GM12878 (cell line): Measurements from ENCODE around the gene STK32B. TPM values are rescaled to one million over a fixed set of nuclear protein-coding genes. Genes with fewer than 3 reads are reported as not detected.

Experiments
- ATAC-seq: fragments of 200-7000 bp; cut with Tn5 transposase; 3 replicates; pipeline ENCODE4 v1.9.1; 2020; ENCODE audit warnings: mild to moderate bottlenecking, moderate library complexity
- BruUV-seq: library from RNA; stranded (reverse); fragments of 400-500 nt; replicated peaks from 2 replicates; lab custom pipeline; 2021; lab: Mats Ljungman, UMichigan
- CTCF ChIA-PET: fragments of 300-600 bp; sonication (Branson Sonifier 250); formaldehyde crosslinking; extraction: SDS; loops from one replicate; lab custom pipeline; 2021; ENCODE audit warnings: inconsistent platforms; lab: Yijun Ruan, JAX
- POLR2A ChIA-PET: fragments of 350-600 bp; formaldehyde crosslinking; extraction: SDS; loops from one replicate; lab custom pipeline; 2021; ENCODE audit warnings: inconsistent platforms; lab: Charles Lee
- RAD21 ChIA-PET: fragments of 300-600 bp; sonication (Branson Sonifier 250); formaldehyde crosslinking; loops from one replicate; lab custom pipeline; 2023; ENCODE audit warnings: antibody characterized with exemption; ENCODE audit not compliant: unreplicated experiment; lab: Charles Lee
- SMC1A ChIA-PET: fragments of 300-600 bp; sonication (Branson Sonifier 250); formaldehyde crosslinking; loops from one replicate; lab custom pipeline; 2023; ENCODE audit not compliant: unreplicated experiment, uncharacterized antibody; lab: Charles Lee
- DNase-seq: peaks from one replicate; pipeline ENCODE4 v3.0.0-alpha.2; 2011; ENCODE audit warnings: low read depth, low spot score
- FAIRE-seq: peaks from 3 replicates; lab custom pipeline; 2011; peaks lifted over from hg19 to GRCh38; lab: Jason Lieb, UNC
- H2AFZ ChIP-seq: 2 replicates; pipeline ENCODE4 v1.6.0; 2011; ENCODE audit warnings: low read depth, low read length, control low read depth; ENCODE audit not compliant: control insufficient read depth
- H3K27ac ChIP-seq: 2 replicates; pipeline ENCODE4 v1.5.1; 2011; ENCODE audit warnings: control low read depth; ENCODE audit not compliant: control insufficient read depth, insufficient read depth
- H3K27me3 ChIP-seq, 2 experiments: replicated peaks in 1 of 2; 2 replicates each; pipeline versions ENCODE4 v1.6.0 to v1.6.1; 2011; ENCODE audit warnings: low read length in 1 of 2; ENCODE audit not compliant: control insufficient read depth in 2 of 2, insufficient read depth in 2 of 2
- H3K36me3 ChIP-seq, 2 experiments: 2 replicates each; pipeline ENCODE4 v1.5.1; 2011; ENCODE audit warnings: low read length in 1 of 2; ENCODE audit not compliant: control insufficient read depth in 2 of 2, insufficient read depth in 2 of 2
- H3K4me1 ChIP-seq: 2 replicates; pipeline ENCODE4 v1.6.1; 2011; ENCODE audit warnings: mild to moderate bottlenecking, low read length, moderate library complexity, mixed read lengths; ENCODE audit not compliant: control insufficient read depth, insufficient read depth
- H3K4me2 ChIP-seq: 2 replicates; pipeline ENCODE4 v1.6.0; 2011; ENCODE audit warnings: control low read depth; ENCODE audit not compliant: control insufficient read depth, insufficient read depth
- H3K4me3 ChIP-seq: fragments of 200-600 bp; sonication (generic); 2 replicates; pipeline ENCODE4 v1.5.1; 2016
- H3K79me2 ChIP-seq: 2 replicates; pipeline ENCODE4 v1.6.0; 2011; ENCODE audit warnings: low read length; ENCODE audit not compliant: control insufficient read depth, insufficient read depth
- H3K9ac ChIP-seq: 2 replicates; pipeline ENCODE4 v1.8.0; 2011; ENCODE audit warnings: low read length, control low read depth, mixed read lengths; ENCODE audit not compliant: control insufficient read depth, insufficient read depth
- H3K9me3 ChIP-seq: replicated peaks from 3 replicates; pipeline ENCODE4 v1.5.1; 2011; ENCODE audit warnings: mild to moderate bottlenecking, low read length; ENCODE audit not compliant: control insufficient read depth, insufficient read depth
- H4K20me1 ChIP-seq: 2 replicates; pipeline ENCODE4 v1.6.0; 2011; ENCODE audit not compliant: control insufficient read depth, insufficient read depth
- BMI1 ChIP-seq: fragments of 450-650 bp; IDR thresholded peaks from 2 replicates; pipeline ENCODE4 v1.6.1; 2016; ENCODE audit warnings: mild to moderate bottlenecking, moderate library complexity, borderline replicate concordance
- CBX5 ChIP-seq: sonication (generic); IDR thresholded peaks from 2 replicates; pipeline ENCODE4 v1.6.1; 2016; ENCODE audit warnings: low read depth, moderate library complexity, mild to moderate bottlenecking, inconsistent platforms
- ESRRA ChIP-seq: IDR thresholded peaks from 2 replicates; pipeline ENCODE4 v1.6.1; 2012; ENCODE audit warnings: mild to moderate bottlenecking, low read length, improper control_type of control experiment
- KAT2A ChIP-seq: conservative IDR thresholded peaks from 2 replicates; pipeline ENCODE4 v1.6.1; 2011; ENCODE audit warnings: low read depth, low read length; ENCODE audit not compliant: control insufficient read depth
- MXI1 ChIP-seq: fragments of 150-350 bp; IDR thresholded peaks from 2 replicates; pipeline ENCODE4 v1.6.1; 2011; ENCODE audit warnings: low read depth, mild to moderate bottlenecking, inconsistent platforms, low read length, improper control_type of control experiment
- NFYA ChIP-seq: IDR thresholded peaks from 2 replicates; pipeline ENCODE4 v1.6.1; 2011; ENCODE audit warnings: low read depth, mild to moderate bottlenecking, low read length, improper control_type of control experiment, borderline replicate concordance
- NRF1 ChIP-seq: conservative IDR thresholded peaks from 2 replicates; pipeline ENCODE4 v1.6.1; 2011; ENCODE audit warnings: mild to moderate bottlenecking, low read depth, low read length, improper control_type of control experiment
- SMAD5 ChIP-seq: IDR thresholded peaks from 2 replicates; pipeline ENCODE4 v1.6.1; 2016; ENCODE audit warnings: antibody characterized with exemption, low read depth
- SMC3 ChIP-seq: IDR thresholded peaks from 2 replicates; pipeline ENCODE4 v1.6.1; 2011; ENCODE audit warnings: low read length, improper control_type of control experiment, borderline replicate concordance
- SPI1 ChIP-seq: IDR thresholded peaks from 2 replicates; pipeline ENCODE4 v1.6.1; 2011; ENCODE audit warnings: low read depth, mild to moderate bottlenecking, low read length, moderate library complexity, borderline replicate concordance; ENCODE audit not compliant: insufficient read depth
- ZNF217 ChIP-seq: fragments of 450-650 bp; IDR thresholded peaks from 2 replicates; pipeline ENCODE4 v1.6.1; 2017; ENCODE audit warnings: antibody characterized with exemption, mild to moderate bottlenecking
- ZNF24 ChIP-seq: fragments of 450-650 bp; IDR thresholded peaks from 2 replicates; pipeline ENCODE4 v1.6.1; 2017; ENCODE audit warnings: antibody characterized with exemption, mild to moderate bottlenecking
- ZNF274 ChIP-seq: IDR thresholded peaks from one replicate; pipeline ENCODE4 v1.8.0; 2011; ENCODE audit not compliant: insufficient read length, insufficient read depth
- WGBS: methylation state at CpG from one replicate; pipeline ENCODE4 v1.1.6; 2016; ENCODE audit warnings: low lambda C conversion rate; ENCODE audit not compliant: insufficient replicate concordance, insufficient coverage; ENCODE audit errors: missing lambda C conversion rate; 5-methylcytosine and 5-hydroxymethylcytosine counted together
- in situ Hi-C: fragments of 300-500 bp; cut with MboI; formaldehyde crosslinking; loops from 9 replicates; pipeline ENCODE4 v1.14.3; 2018; ENCODE audit warnings: mixed read lengths
- intact Hi-C: fragments of 100-400 bp; cut with micrococcal nuclease; formaldehyde crosslinking; loops from one replicate; pipeline ENCODE4 v1.14.2; 2022; ENCODE audit not compliant: unreplicated experiment
- polyA plus RNA-seq, 11 experiments: library from polyadenylated mRNA; depleted of rRNA in 4 of 11; unstranded in 6 of 11; stranded (reverse) in 5 of 11; fragments of >200 nt; fragmentation: Nextera tagmentation in 4 of 11; fragmentation: Illumina TruSeq in 1 of 11; extraction: Ambion mirVana in 4 of 11; extraction: Trizol in 1 of 11; gene quantifications; 1 replicate in 1 of 11; 2 replicates in 10 of 11; pipeline versions ENCODE4 v1.2.1 to v1.2.3, GENCODE V29; 2011 to 2016; ENCODE audit warnings: inconsistent platforms in 2 of 11, missing spikeins in 2 of 11, low read depth in 1 of 11
- total RNA-seq, 4 experiments: library from RNA; depleted of rRNA in 3 of 4; stranded (reverse); fragments of >200 nt in 3 of 4; fragmentation: Illumina TruSeq in 1 of 4; extraction: Trizol in 1 of 4; gene quantifications; 2 replicates each; pipeline versions ENCODE4 v1.2.1 to v1.2.3, GENCODE V29; 2013 to 2021
- TF ChIP-seq, protein P1 (sequence below): fragments of 450-650 bp; IDR thresholded peaks from 2 replicates; pipeline ENCODE4 v1.6.1; 2018; ENCODE audit warnings: borderline replicate concordance, mild to moderate bottlenecking; ENCODE audit not compliant: partially characterized antibody
- TF ChIP-seq, protein P2 (sequence below): fragments of 450-650 bp; IDR thresholded peaks from 2 replicates; pipeline ENCODE4 v1.6.1; 2017; ENCODE audit warnings: mild to moderate bottlenecking, low read depth, inconsistent platforms; ENCODE audit not compliant: poor library complexity, severe bottlenecking
- TF ChIP-seq, protein P3 (sequence below): IDR thresholded peaks from 2 replicates; pipeline ENCODE4 v1.6.1; 2012; ENCODE audit warnings: mild to moderate bottlenecking, low read depth, low read length

STK32B gene
- total and polyA plus RNA-seq, 10 of the 15 experiments (the other 5 are each of a cell fraction or from before 2014, with no cell fraction given) = 0.04 to 0.12 (median 0.08) TPM; not detected in 7

DNA sequence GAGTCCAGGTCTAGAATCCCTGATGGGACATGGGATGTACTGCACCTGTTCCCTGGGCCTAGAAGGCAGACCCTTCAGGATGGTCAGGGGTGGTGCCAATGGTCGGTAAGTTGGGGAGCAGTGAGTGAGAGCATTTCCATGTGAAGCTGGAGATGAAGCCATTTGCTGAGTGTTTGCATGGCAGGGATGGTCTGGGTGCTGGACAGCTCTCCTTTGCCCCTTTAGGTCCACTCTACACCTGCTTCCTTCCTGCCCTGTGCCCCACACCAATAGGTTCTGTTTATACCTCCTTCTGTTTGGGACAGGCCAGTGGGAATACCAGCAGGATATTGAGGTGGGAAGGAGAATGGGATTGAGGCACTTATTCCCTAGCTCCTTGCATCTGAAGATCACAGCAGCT lies 181.3 kb downstream of the STK32B start:
- Histone ChIP-seq H3K9ac (no peak overlapping the region), H4K20me1 (no peaks in the 10 kb centered on the region), H3K4me2 (no peak overlapping the region), H3K27me3 (no peaks in the 10 kb centered on the region), H3K9me3 (no peaks in the 10 kb centered on the region), H3K4me3 (no peak overlapping the region), H2AFZ (no peak overlapping the region), H3K4me1 (no peaks in the 10 kb centered on the region), H3K36me3 (no peaks in the 10 kb centered on the region), H3K79me2 (no peaks in the 10 kb centered on the region), H3K27ac (no peak overlapping the region)
- DNase-seq (no peak), FAIRE-seq (no peak), ATAC-seq (no peak)
- in situ Hi-C loops (no loop called here), intact Hi-C loops (no loop called here)
- BruUV-seq = no TSS peak
- RAD21 ChIA-PET = no interaction called here
- 0% methylated on average over 1 of the region's 1 CpG for WGBS
- CTCF ChIA-PET = no interaction called here
- SMC1A ChIA-PET = no interaction called here
- TF ChIP-seq, protein P1, sequence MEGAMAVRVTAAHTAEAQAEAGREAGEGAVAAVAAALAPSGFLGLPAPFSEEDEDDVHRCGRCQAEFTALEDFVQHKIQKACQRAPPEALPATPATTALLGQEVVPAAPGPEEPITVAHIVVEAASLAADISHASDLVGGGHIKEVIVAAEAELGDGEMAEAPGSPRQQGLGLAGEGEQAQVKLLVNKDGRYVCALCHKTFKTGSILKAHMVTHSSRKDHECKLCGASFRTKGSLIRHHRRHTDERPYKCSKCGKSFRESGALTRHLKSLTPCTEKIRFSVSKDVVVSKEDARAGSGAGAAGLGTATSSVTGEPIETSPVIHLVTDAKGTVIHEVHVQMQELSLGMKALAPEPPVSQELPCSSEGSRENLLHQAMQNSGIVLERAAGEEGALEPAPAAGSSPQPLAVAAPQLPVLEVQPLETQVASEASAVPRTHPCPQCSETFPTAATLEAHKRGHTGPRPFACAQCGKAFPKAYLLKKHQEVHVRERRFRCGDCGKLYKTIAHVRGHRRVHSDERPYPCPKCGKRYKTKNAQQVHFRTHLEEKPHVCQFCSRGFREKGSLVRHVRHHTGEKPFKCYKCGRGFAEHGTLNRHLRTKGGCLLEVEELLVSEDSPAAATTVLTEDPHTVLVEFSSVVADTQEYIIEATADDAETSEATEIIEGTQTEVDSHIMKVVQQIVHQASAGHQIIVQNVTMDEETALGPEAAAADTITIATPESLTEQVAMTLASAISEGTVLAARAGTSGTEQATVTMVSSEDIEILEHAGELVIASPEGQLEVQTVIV = no peak
- no peak for TF ChIP-seq ZNF274
- TF ChIP-seq ZNF217 = no peak
- no peak for TF ChIP-seq NFYA
- TF ChIP-seq MXI1 = no peak
- TF ChIP-seq, protein P2, sequence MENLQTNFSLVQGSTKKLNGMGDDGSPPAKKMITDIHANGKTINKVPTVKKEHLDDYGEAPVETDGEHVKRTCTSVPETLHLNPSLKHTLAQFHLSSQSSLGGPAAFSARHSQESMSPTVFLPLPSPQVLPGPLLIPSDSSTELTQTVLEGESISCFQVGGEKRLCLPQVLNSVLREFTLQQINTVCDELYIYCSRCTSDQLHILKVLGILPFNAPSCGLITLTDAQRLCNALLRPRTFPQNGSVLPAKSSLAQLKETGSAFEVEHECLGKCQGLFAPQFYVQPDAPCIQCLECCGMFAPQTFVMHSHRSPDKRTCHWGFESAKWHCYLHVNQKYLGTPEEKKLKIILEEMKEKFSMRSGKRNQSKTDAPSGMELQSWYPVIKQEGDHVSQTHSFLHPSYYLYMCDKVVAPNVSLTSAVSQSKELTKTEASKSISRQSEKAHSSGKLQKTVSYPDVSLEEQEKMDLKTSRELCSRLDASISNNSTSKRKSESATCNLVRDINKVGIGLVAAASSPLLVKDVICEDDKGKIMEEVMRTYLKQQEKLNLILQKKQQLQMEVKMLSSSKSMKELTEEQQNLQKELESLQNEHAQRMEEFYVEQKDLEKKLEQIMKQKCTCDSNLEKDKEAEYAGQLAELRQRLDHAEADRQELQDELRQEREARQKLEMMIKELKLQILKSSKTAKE = no peak
- TF ChIP-seq, protein P3, sequence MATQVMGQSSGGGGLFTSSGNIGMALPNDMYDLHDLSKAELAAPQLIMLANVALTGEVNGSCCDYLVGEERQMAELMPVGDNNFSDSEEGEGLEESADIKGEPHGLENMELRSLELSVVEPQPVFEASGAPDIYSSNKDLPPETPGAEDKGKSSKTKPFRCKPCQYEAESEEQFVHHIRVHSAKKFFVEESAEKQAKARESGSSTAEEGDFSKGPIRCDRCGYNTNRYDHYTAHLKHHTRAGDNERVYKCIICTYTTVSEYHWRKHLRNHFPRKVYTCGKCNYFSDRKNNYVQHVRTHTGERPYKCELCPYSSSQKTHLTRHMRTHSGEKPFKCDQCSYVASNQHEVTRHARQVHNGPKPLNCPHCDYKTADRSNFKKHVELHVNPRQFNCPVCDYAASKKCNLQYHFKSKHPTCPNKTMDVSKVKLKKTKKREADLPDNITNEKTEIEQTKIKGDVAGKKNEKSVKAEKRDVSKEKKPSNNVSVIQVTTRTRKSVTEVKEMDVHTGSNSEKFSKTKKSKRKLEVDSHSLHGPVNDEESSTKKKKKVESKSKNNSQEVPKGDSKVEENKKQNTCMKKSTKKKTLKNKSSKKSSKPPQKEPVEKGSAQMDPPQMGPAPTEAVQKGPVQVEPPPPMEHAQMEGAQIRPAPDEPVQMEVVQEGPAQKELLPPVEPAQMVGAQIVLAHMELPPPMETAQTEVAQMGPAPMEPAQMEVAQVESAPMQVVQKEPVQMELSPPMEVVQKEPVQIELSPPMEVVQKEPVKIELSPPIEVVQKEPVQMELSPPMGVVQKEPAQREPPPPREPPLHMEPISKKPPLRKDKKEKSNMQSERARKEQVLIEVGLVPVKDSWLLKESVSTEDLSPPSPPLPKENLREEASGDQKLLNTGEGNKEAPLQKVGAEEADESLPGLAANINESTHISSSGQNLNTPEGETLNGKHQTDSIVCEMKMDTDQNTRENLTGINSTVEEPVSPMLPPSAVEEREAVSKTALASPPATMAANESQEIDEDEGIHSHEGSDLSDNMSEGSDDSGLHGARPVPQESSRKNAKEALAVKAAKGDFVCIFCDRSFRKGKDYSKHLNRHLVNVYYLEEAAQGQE = no peak
- no peak for TF ChIP-seq SPI1
- TF ChIP-seq KAT2A = no peak
- no peak for TF ChIP-seq BMI1
- no peak for TF ChIP-seq SMAD5
- no peak for TF ChIP-seq ESRRA
- no peak for TF ChIP-seq NRF1
- no peak for TF ChIP-seq SMC3
- TF ChIP-seq ZNF24 = no peak
- TF ChIP-seq CBX5 = no peak
- POLR2A ChIA-PET = no interaction called here
